DMS53 (cell line): ENCODE results near the gene CSPG5.

Source experiments
- DNase-seq: peaks from one replicate; lab custom pipeline; 2025; lab: John Stamatoyannopoulos, UW

CSPG5 gene

GRCh38 chr3:47588053-47588452 is 9.4 kb upstream of the CSPG5 start:
- DNase-seq, result no peak

GRCh38 chr3:47586746-47587145 is 8.1 kb upstream of the CSPG5 start:
- no peak for DNase-seq

GRCh38 chr3:47583320-47584075 is 4.8 kb upstream of the CSPG5 start:
- no peak for DNase-seq

GRCh38 chr3:47581835-47582234 is 3.2 kb upstream of the CSPG5 start:
- DNase-seq, result no peak

DNA sequence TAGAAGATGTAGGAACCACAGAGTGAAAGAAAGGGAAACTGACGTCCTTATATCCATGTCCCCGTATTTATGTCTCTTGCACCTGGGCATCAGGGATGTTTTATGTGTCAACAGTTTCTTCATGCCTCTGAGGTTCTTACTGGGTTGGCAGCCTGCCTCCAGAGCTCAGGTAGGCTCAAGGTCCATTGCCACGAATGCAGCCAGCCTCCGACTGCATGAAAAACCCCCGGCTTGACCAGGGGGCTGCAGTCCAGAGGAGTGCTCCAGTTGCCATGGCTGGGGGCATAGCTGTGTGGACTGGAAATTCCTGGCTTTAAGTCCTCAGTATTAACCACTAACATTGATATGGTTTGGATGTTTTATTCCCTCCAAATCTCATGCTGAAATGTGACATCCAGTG is 2.8 kb upstream of the CSPG5 start:
- DNase-seq, result no peak

DNA sequence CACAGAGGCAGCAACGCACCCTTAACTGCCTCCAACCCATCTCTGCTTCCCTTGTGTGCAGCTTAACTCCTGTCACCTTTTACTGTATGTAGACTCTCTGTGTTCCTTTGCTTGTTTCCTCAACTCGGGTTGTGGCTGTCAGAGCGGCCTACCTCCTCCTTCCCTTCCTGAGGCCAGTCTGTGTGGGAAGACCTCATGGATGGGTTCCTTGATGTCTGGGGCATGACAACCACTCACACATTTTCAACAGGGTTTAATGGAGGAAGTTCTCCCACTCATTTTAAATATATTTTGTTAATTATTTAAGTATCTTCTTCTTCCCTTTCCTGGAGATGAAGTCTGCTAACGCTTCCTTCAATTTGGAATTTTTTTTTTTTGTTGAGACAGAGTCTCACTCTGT is 1.8 kb upstream of the CSPG5 start:
- no peak for DNase-seq

DNA sequence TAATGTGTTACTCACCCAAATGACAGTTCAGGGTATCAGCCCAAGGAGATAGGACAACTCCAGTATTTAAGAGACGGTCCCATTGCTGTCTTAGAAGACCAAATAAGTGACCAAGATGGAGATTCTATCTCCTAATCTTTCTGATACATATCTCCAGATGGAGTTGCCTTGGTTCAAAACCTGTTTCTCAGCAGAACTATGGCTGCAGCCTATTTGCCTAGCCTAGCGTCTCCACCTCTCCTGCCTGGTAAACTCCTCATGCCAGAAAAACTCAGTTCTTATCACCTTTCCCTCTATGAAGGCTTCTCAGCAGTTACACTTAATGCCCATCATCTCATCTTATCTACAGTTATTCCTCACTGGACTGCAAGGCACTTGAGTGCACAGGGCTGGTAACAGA is 1.2 kb upstream of the CSPG5 start:
- no peak for DNase-seq

DNA sequence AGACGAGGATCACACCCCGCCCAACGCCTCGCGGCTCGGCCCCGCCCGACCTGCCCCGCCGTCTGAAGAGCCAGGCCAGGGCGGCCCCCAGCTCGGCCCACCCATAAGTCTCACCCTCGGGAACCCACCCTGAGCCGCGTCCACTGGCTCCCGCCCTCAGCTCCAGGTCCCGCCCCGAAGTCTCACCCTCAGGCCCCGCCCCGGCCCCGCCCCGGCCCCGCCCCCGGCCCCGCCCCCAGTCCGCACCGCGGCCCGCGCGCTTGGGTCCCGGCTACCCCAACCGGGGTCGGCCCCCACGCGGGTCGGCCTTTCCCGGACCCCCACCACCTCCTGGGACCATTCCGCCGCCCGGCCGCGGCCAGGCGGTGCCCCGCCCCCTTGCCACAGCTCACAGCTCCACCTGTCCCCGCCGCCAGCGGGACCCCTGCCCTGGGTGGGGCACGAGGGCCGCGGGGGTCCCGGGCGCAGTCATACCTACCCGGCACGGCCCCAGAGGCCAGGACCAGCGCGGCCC is 489 bp downstream of the CSPG5 start:
- DNase-seq, result peak; percentile 21

- DNase-seq, result peak; percentile 46
These were observed 1.0 kb downstream of the CSPG5 start for GRCh38 chr3:47577583-47578118.

GRCh38 chr3:47573190-47574172 is 5.2 kb downstream of the CSPG5 start:
- no peak for DNase-seq

DNA sequence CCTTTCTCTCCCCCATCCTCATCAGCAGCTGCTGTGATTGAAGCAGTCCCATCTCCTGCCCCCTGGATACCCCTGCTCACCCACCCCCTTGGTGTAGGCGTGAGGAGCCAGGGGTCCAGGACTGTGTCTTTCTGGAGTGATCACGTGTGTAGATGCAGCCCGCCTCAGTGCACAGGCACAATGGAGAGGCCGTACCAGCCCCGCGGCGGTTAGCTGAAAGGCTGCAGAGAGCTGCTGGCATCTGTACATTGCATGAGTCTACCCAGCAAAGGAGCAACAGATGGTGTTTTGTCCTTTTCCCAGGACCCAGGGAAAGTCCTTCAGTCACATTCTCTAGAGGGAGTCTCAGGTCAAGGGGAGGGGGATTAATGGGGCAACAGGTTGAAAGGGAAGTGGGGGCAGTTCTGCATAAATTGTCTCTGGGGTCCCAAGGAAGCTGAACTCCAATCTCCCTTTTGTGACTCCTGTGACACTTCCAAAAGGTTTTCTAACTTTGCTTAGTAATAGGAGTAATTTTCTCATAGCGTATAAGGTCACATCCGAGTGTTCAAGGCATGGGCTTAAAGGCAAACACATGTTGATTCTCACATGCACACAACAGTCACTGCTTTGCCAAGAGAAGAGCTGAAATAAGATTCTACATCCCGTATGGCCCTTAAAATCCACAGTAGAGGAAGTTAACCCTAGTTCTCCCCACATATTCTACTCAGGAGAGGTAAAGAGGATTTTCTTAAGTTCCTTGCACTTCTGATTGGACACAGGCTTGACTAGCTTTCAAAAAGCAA is 7.1 kb downstream of the CSPG5 start:
- no peak for DNase-seq

DNA sequence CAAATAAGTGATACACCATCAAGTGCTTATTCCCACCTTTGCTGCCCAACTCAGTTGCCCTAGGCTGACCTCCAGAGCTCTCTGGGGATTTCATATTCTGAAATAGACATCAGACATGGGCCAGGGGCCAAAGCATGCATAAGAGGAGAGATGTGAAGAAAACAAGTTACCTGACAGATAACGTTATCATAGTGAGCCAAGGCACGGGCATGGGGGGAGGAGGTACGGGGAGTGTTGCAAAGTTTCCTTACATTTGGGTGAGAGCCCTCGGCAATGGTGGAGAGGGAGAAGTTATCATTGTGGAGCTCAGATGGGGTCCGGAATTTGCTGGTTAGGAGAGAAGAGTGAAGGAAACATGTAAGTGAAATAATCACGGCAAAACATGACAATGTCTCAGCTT is 9.8 kb downstream of the CSPG5 start:
- DNase-seq, result no peak

- no peak for DNase-seq
These were observed 11.5 kb downstream of the CSPG5 start for GRCh38 chr3:47567149-47567548.

GRCh38 chr3:47566667-47567066 is 12.0 kb downstream of the CSPG5 start:
- DNase-seq, result no peak

GRCh38 chr3:47565734-47566550 is 12.7 kb downstream of the CSPG5 start:
- DNase-seq, result no peak

- no peak for DNase-seq
These were observed 22.3 kb downstream of the CSPG5 start for GRCh38 chr3:47556351-47556750.

DNA sequence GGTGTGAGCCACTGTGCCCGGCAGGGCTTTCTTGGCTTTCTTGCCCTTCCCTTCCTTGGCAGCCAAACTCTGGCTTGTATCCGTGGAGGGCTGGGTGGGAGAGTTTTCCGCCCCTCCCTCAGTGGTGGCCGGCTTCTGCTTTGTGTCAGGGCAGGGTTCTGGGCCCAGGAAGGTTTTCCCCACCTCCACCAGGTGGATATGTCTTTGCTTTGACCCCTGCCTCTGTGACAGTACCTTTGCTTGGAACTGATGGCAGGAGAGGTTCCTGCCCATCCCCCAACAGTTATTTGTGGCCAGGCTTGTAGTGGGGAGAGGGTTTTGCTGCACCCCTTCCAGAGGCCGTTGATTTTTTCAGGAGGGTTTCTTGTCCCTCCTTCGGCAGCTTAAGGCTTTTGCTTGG is 24.3 kb downstream of the CSPG5 start:
- no peak for DNase-seq

DNA sequence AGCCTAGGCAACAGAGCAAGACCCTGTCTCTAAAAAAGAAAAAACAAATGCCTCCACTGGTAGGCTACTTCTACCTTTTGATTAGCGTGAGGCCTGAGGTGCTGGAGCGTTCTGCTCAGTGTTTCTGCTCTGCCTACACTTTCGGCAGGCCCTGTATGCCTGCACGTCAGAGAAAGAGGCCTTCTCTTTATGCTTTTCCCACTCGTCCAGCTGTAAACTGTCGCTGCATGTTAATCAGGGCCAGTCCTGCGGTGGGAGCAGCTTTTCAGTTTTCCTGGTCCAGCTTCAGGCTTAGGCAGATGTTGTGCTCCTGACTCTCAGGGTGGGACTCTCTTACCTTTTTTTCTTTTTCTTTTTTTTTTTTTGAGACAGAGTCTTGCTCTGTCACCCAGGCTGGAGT is 25.3 kb downstream of the CSPG5 start:
- no peak for DNase-seq

GRCh38 chr3:47542471-47543173 is 36.0 kb downstream of the CSPG5 start:
- DNase-seq, result no peak

DNA sequence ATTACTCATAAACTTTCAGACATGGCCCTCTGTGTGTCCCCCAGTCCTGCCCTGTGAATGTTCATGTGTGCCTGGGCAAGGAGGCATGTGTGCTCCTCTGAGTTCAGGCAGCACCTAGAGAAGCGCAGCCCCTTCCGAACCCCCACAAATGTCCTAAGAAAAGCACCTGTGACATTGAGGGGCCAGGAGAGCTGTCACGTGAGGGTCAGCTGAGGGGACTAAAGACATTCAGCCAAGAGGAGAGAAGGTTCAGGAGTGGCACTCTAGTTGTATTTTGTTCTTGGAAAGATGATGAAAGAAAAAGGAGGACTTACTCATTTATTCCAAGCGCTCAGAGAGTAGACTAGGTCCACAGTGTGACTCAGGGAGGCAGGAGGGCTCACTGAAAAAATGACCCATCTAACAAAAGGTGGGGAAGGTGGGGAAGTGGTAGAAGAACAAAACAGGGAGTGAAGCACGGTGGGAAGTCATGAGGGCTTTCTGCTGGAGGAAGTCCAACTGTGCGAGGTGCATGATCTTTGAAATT is 37.0 kb downstream of the CSPG5 start:
- DNase-seq, result no peak
